HepG2 (cell line): ENCODE measurements around the gene NCOA3.

Experiments
- JUND ChIP-seq: sonication (generic); formaldehyde crosslinking; IDR thresholded peaks from 2 replicates; pipeline ENCODE4 v1.8.0; 2022; ENCODE audit warnings: mild to moderate bottlenecking, missing genetic modification reagents
- NBN ChIP-seq: fragments of 450-650 bp; conservative IDR thresholded peaks from 2 replicates; pipeline ENCODE4 v1.6.1; 2017
- NCOA1 ChIP-seq: sonication (generic); formaldehyde crosslinking; IDR thresholded peaks from 2 replicates; pipeline ENCODE4 v1.9.0; 2021; ENCODE audit warnings: missing genetic modification reagents
- POLR2A ChIP-seq, 2 experiments: IDR thresholded peaks; 2 replicates each; pipeline ENCODE4 v1.6.1; 2011; ENCODE audit warnings: low read depth in 2 of 2, low read length in 2 of 2, mild to moderate bottlenecking in 1 of 2, moderate library complexity in 1 of 2; ENCODE audit not compliant: insufficient read depth in 1 of 2
- POLR2AphosphoS5 ChIP-seq: IDR thresholded peaks from 2 replicates; pipeline ENCODE4 v1.6.1; 2012; ENCODE audit warnings: low read depth, low read length
- ZBTB7B ChIP-seq: sonication (generic); formaldehyde crosslinking; IDR thresholded peaks from 2 replicates; pipeline ENCODE4 v1.4.0; 2020; ENCODE audit warnings: missing genetic modification reagents
- ZNF282 ChIP-seq: fragments of 450-650 bp; IDR thresholded peaks from 2 replicates; pipeline ENCODE4 v1.6.1; 2018; ENCODE audit not compliant: partially characterized antibody
- ZNF816 ChIP-seq: sonication (generic); formaldehyde crosslinking; IDR thresholded peaks from 2 replicates; pipeline ENCODE4 v1.8.0; 2022; ENCODE audit warnings: missing genetic modification reagents, mild to moderate bottlenecking, borderline replicate concordance
- TF ChIP-seq, protein P1 (sequence below): sonication (generic); formaldehyde crosslinking; IDR thresholded peaks from 2 replicates; pipeline ENCODE4 v1.4.0; 2020; ENCODE audit warnings: mild to moderate bottlenecking, missing genetic modification reagents, borderline replicate concordance
- TF ChIP-seq, protein P2 (sequence below): sonication (generic); formaldehyde crosslinking; conservative IDR thresholded peaks from 2 replicates; pipeline ENCODE4 v1.4.0; 2020; ENCODE audit warnings: missing genetic modification reagents
- TF ChIP-seq, protein P3 (sequence below): fragments of 450-650 bp; IDR thresholded peaks from 2 replicates; pipeline ENCODE4 v1.6.1; 2017; ENCODE audit warnings: mild to moderate bottlenecking
- TF ChIP-seq, protein P4 (sequence below): sonication (generic); formaldehyde crosslinking; IDR thresholded peaks from 2 replicates; pipeline ENCODE4 v1.5.0; 2020; ENCODE audit warnings: missing genetic modification reagents

DNA sequence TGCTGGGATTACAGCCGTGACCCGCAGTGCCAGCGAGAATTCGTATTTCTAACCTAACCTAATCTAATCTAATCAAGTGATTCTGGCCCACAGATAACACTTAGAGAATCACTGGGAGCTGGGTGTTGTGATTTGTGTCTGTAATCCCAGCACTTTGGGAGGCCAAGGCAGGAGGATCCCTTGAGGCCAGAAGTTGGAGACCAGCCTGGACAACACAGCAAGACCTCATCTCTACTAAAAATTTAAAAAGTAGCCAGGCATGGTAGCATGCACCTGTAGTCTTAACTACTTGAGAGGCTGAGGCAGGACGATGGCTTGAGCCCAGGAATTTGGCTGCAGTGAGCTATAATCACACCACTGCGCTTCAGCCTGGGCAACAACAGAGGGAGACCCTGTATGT, 21.4 kb upstream of the NCOA3 start:
- TF ChIP-seq, protein P1, sequence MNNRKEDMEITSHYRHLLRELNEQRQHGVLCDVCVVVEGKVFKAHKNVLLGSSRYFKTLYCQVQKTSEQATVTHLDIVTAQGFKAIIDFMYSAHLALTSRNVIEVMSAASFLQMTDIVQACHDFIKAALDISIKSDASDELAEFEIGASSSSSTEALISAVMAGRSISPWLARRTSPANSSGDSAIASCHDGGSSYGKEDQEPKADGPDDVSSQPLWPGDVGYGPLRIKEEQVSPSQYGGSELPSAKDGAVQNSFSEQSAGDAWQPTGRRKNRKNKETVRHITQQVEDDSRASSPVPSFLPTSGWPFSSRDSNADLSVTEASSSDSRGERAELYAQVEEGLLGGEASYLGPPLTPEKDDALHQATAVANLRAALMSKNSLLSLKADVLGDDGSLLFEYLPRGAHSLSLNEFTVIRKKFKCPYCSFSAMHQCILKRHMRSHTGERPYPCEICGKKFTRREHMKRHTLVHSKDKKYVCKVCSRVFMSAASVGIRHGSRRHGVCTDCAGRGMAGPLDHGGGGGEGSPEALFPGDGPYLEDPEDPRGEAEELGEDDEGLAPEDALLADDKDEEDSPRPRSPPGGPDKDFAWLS (CRISPR knock-in tag), result no peak
- TF ChIP-seq, protein P2, sequence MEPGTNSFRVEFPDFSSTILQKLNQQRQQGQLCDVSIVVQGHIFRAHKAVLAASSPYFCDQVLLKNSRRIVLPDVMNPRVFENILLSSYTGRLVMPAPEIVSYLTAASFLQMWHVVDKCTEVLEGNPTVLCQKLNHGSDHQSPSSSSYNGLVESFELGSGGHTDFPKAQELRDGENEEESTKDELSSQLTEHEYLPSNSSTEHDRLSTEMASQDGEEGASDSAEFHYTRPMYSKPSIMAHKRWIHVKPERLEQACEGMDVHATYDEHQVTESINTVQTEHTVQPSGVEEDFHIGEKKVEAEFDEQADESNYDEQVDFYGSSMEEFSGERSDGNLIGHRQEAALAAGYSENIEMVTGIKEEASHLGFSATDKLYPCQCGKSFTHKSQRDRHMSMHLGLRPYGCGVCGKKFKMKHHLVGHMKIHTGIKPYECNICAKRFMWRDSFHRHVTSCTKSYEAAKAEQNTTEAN (CRISPR knock-in tag), result no peak
- no peak for TF ChIP-seq POLR2AphosphoS5
- no peak for TF ChIP-seq JUND
- no peak for TF ChIP-seq ZNF816 (CRISPR knock-in tag)
- TF ChIP-seq, protein P3, sequence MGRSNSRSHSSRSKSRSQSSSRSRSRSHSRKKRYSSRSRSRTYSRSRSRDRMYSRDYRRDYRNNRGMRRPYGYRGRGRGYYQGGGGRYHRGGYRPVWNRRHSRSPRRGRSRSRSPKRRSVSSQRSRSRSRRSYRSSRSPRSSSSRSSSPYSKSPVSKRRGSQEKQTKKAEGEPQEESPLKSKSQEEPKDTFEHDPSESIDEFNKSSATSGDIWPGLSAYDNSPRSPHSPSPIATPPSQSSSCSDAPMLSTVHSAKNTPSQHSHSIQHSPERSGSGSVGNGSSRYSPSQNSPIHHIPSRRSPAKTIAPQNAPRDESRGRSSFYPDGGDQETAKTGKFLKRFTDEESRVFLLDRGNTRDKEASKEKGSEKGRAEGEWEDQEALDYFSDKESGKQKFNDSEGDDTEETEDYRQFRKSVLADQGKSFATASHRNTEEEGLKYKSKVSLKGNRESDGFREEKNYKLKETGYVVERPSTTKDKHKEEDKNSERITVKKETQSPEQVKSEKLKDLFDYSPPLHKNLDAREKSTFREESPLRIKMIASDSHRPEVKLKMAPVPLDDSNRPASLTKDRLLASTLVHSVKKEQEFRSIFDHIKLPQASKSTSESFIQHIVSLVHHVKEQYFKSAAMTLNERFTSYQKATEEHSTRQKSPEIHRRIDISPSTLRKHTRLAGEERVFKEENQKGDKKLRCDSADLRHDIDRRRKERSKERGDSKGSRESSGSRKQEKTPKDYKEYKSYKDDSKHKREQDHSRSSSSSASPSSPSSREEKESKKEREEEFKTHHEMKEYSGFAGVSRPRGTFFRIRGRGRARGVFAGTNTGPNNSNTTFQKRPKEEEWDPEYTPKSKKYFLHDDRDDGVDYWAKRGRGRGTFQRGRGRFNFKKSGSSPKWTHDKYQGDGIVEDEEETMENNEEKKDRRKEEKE, result no peak
- no peak for TF ChIP-seq NBN
- TF ChIP-seq NCOA1 (CRISPR knock-in tag), result no peak
- no peak for TF ChIP-seq POLR2A (IDR thresholded peaks at IDR 0.05; ENCODE audit: insufficient read depth in 1 of 2, low read depth in 2 of 2, low read length in 2 of 2)
- TF ChIP-seq, protein P4, sequence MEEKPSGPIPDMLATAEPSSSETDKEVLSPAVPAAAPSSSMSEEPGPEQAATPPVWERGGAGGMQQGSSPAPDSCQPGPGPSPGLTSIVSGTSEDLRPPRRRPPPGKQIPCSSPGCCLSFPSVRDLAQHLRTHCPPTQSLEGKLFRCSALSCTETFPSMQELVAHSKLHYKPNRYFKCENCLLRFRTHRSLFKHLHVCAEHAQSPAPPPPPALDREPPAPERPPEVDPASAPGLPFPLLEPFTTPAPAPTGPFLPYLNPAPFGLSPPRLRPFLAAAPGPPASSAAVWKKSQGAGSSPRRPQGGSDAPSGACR (CRISPR knock-in tag), result no peak
- TF ChIP-seq ZBTB7B (CRISPR knock-in tag), result no peak
- TF ChIP-seq ZNF282, result no peak
